GM12892 (cell line): ENCODE data around the gene DENND1A.

ENCODE experiments used
- POLR2A ChIP-seq: IDR thresholded peaks from 2 replicates; pipeline ENCODE4 v1.6.1; 2011; ENCODE audit warnings: low read depth, low read length, control low read depth
- POLR2AphosphoS5 ChIP-seq: IDR thresholded peaks from 2 replicates; pipeline ENCODE4 v1.6.1; 2011; ENCODE audit warnings: low read depth, low read length, control low read depth

DNA sequence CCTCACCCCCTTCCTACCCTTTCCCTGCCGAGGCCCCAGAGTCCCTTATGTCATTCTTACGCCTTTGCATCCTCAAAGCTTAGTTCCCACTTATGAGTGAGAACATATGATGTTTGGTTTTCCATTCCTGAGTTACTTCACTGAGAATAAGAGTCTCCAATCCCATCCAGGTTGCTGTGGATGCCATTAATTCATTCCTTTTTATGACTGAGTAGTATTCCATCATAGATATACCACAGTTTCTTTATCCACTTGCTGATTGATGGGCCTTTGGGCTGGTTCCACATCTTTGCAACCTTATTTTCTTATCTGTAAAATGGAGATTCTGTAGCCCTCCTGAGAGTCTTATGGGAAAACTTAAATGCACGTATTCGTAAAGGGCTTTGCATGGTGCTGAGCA is 537.1 kb downstream of the DENND1A start:
- TF ChIP-seq POLR2A (no peak), POLR2AphosphoS5 (no peak)
